GM21576 (cell line): ENCODE measurements around the gene SCARB1.

Experiments used
- ATAC-seq: cut with Tn5 transposase; IDR thresholded peaks from one replicate; pipeline ENCODE4 v1.9.1; 2021; ENCODE audit warnings: mild to moderate bottlenecking, moderate library complexity; ENCODE audit not compliant: unreplicated experiment

SCARB1 gene

GRCh38 chr12:124734224-124734788 lies 129.4 kb downstream of the SCARB1 start:
- ATAC-seq = no peak

GRCh38 chr12:124733086-124733485 lies 130.6 kb downstream of the SCARB1 start:
- no peak for ATAC-seq

GRCh38 chr12:124732275-124733075 lies 131.2 kb downstream of the SCARB1 start:
- no peak for ATAC-seq

- ATAC-seq = no peak
Observed at GRCh38 chr12:124731869-124732268, 131.8 kb downstream of the SCARB1 start.

GRCh38 chr12:124730455-124730932 lies 133.2 kb downstream of the SCARB1 start:
- ATAC-seq = no peak

GRCh38 chr12:124727922-124728321 lies 135.7 kb downstream of the SCARB1 start:
- ATAC-seq = no peak

- no peak for ATAC-seq
Observed at GRCh38 chr12:124727264-124727800, 136.3 kb downstream of the SCARB1 start.
